ENCODE data around the gene CATSPERD. TPM values are rescaled to one million over a fixed set of nuclear protein-coding genes. Genes with fewer than 3 reads are reported as not detected.
"Not testable (repeated sequence)": the region's sequence is repeated elsewhere in the genome, so short reads cannot be mapped to it uniquely, and the experiment has no call there.

The CATSPERD gene
- total RNA-seq, 1 experiment from 2014 or later = not detected

DNA sequence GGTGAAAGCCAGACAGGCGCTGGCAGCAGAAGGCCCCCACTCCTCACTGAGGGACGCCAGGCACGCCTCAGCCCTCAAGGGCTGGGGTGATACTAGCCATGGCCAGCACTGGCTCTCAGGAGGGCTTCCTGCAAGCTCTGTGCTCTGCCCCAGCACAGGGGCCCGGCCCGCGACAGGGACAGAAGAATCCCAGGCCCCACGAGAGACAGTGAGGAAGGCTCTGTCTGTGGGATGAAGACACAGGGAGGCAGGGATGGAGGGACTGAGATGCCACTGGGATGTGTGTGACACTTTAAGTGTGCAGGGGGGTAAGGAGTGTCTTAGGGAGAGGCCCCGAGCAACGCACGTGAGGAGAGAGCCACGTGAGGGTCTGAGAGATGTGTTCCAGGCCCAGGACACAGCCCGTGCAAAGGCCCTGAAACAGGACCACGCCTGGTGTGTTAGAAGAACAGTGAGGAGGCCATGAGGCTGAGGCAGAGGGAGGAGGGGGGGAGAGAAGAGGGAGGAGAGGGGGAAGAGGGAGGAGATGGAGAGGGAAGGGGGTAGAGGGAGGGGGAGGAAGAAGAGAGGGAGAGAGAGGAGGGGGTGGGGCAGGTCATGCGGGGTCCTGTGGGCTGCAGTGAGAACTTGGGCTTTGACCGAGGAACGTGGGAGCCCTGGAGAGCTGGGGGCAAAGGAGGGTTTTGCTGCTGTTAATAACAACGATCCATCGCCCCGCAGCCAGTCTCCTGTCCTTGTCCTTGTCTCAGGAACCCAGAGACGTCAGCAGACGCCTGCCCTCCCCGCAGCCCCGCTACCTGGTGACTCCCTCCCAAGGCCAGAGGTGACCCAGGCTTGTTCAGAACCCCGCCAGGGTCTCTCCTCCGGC, 23.2 kb upstream of the CATSPERD start:
- Mint-ChIP-seq H3K4me3 (ENCODE audit: low read depth, unreplicated experiment) (no peak overlapping the region), H3K36me3 (ENCODE audit: insufficient read depth, unreplicated experiment) (peaks cover 86% of the 10 kb centered on the region), H3K9me3 (ENCODE audit: low read depth, unreplicated experiment) (no peaks in the 10 kb centered on the region), H3K27ac (ENCODE audit: unreplicated experiment) (peak overlapping the region; percentile 36), H3K27me3 (ENCODE audit: unreplicated experiment) (no peaks in the 10 kb centered on the region), H3K4me1 (ENCODE audit: low read depth, unreplicated experiment) (no peaks in the 10 kb centered on the region)
- TF ChIP-seq, protein P1, sequence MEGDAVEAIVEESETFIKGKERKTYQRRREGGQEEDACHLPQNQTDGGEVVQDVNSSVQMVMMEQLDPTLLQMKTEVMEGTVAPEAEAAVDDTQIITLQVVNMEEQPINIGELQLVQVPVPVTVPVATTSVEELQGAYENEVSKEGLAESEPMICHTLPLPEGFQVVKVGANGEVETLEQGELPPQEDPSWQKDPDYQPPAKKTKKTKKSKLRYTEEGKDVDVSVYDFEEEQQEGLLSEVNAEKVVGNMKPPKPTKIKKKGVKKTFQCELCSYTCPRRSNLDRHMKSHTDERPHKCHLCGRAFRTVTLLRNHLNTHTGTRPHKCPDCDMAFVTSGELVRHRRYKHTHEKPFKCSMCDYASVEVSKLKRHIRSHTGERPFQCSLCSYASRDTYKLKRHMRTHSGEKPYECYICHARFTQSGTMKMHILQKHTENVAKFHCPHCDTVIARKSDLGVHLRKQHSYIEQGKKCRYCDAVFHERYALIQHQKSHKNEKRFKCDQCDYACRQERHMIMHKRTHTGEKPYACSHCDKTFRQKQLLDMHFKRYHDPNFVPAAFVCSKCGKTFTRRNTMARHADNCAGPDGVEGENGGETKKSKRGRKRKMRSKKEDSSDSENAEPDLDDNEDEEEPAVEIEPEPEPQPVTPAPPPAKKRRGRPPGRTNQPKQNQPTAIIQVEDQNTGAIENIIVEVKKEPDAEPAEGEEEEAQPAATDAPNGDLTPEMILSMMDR (IDR thresholded peaks at IDR 0.05; ENCODE audit: unreplicated experiment) = no peak
- no peak for DNase-seq
- intact Hi-C loops (cut with micrococcal nuclease; ENCODE audit: unreplicated experiment) = no loop called here
- CTCF ChIA-PET = no interaction called here
- no TSS peak for BruUV-seq (replicated peaks)

DNA sequence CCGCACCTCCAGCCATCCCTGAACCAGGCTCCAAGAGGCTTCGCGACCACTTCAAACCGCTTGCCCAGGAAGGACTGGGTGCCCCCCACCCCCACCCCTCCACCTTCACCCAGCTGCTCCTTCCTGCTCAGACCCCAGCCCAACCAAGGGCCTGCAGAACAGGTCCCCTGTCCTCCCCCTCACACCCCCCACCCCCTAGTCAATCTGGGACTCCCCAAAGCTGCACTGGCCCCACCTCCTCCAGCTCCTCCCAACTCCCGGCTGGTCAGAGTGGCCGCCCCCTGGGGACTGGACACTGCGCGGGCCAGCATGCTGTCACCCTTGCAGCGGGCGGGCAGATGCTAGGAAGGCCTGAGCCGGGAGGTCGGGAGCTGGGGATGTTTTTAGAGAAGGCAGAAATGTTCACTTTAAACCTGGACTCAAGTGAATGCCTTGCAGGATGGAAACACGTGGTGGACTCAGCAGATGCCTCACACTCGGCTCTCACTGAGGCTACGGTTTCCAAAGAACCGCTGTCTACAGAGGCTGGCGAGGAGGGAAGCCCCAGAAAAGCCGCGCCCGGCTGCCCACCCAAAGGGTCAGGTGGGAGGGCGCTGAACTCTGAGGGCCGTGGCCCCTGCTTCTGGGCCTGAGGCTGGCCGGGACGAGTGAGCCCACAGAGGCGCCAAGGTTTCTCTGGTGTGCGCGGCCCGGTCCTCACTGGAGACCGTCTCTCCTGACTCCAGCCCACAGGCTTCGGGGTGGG, 22.4 kb upstream of the CATSPERD start:
- Mint-ChIP-seq H3K4me3 (ENCODE audit: low read depth, unreplicated experiment) (no peak overlapping the region), H3K9me3 (ENCODE audit: low read depth, unreplicated experiment) (no peaks in the 10 kb centered on the region), H3K27me3 (ENCODE audit: unreplicated experiment) (no peaks in the 10 kb centered on the region), H3K36me3 (ENCODE audit: insufficient read depth, unreplicated experiment) (peaks cover 82% of the 10 kb centered on the region), H3K27ac (ENCODE audit: unreplicated experiment) (no peak overlapping the region), H3K4me1 (ENCODE audit: low read depth, unreplicated experiment) (peaks cover 2% of the 10 kb centered on the region)
- CTCF ChIA-PET = no interaction called here
- no peak for DNase-seq
- TF ChIP-seq, protein P1 (IDR thresholded peaks at IDR 0.05; ENCODE audit: unreplicated experiment) = no peak
- intact Hi-C loops (cut with micrococcal nuclease; ENCODE audit: unreplicated experiment) = no loop called here
- no TSS peak for BruUV-seq (replicated peaks)

DNA sequence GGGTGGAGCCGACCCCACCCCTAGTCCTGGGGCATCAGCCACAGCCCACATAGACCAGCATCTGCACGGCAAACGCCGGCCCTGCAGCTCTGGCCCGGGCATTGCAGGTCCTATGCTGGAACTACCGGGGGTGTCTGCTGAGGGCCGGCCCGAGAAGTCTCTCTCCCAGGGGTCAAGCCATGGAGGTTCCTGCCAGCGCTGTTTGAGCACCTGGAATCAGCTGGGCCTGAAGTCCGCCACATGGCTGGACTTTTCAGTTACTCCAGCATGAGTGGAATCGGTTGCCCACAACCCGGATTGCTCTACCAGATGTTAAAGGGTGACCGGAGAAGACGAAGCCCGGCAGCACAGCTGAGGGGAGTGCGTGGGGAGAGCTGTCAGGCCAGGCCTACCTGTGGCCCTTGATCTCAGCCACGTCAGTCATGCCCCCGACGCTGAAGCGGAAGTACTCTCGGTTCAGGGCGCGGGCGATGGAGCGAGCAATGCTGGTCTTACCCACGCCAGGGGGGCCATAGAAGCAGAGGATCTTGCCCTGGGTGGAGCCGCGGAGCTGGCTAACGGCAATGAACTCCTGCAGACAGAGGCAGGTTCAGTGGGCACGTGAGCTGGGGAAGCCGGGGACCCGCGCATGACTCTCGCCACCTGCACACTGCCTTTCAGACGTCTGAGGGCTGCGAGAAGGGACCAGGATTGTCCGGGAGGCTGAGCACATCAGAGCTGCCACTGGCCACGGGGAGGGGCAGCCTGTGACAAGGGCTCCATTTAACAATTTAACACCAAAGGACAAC, 21.6 kb upstream of the CATSPERD start:
- DNase-seq = no peak
- no peaks in the 10 kb centered on the region for H3K9me3 Mint-ChIP-seq (ENCODE audit: low read depth, unreplicated experiment)
- intact Hi-C loops (cut with micrococcal nuclease; ENCODE audit: unreplicated experiment) = no loop called here
- no peaks in the 10 kb centered on the region for H3K27me3 Mint-ChIP-seq (ENCODE audit: unreplicated experiment)
- H3K27ac Mint-ChIP-seq (ENCODE audit: unreplicated experiment) = no peak overlapping the region
- no TSS peak for BruUV-seq (replicated peaks)
- peaks cover 8% of the 10 kb centered on the region for H3K4me1 Mint-ChIP-seq (ENCODE audit: low read depth, unreplicated experiment)
- TF ChIP-seq, protein P1 (IDR thresholded peaks at IDR 0.05; ENCODE audit: unreplicated experiment) = no peak
- CTCF ChIA-PET = no interaction called here
- H3K36me3 Mint-ChIP-seq (ENCODE audit: insufficient read depth, unreplicated experiment) = peaks cover 82% of the 10 kb centered on the region
- H3K4me3 Mint-ChIP-seq (ENCODE audit: low read depth, unreplicated experiment) = no peak overlapping the region

DNA sequence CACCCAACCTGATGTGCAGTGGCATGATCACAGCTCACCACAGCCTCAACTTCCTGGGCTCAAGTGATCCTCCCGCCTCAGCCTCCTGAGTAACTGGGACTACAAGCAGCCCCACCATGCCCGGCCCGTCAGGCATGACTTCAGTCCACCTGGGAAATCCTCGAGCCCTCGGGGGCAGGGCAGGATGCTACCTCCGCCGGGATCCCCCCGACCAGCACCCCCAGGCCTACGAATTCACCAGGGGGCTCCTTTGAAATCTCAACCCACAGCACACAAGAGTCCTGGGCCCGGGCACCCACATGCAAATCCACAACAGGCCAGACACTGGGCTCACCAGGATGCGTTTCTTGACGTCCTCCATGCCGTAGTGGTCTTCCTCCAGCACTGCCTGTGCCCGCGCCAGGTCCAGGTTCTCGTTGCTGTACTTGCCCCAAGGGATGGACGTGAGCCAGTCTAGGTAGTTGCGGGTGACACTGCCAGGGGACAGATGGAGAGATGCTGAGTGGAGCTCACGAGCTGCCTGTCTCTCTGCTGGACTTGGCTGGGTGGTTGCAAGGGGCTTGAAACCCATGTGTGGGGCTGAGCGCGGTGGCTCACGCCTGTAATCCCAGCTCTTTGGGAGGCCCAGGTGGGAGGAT, 19.9 kb upstream of the CATSPERD start:
- DNase-seq = no peak
- TF ChIP-seq, protein P1 (IDR thresholded peaks at IDR 0.05; ENCODE audit: unreplicated experiment) = no peak
- no peak overlapping the region for H3K27ac Mint-ChIP-seq (ENCODE audit: unreplicated experiment)
- BruUV-seq (replicated peaks) = no TSS peak
- no peak overlapping the region for H3K4me3 Mint-ChIP-seq (ENCODE audit: low read depth, unreplicated experiment)
- CTCF ChIA-PET = no interaction called here
- H3K36me3 Mint-ChIP-seq (ENCODE audit: insufficient read depth, unreplicated experiment) = peaks cover 78% of the 10 kb centered on the region
- H3K4me1 Mint-ChIP-seq (ENCODE audit: low read depth, unreplicated experiment) = peaks cover 8% of the 10 kb centered on the region
- intact Hi-C loops (cut with micrococcal nuclease; ENCODE audit: unreplicated experiment) = no loop called here
- no peaks in the 10 kb centered on the region for H3K27me3 Mint-ChIP-seq (ENCODE audit: unreplicated experiment)
- no peaks in the 10 kb centered on the region for H3K9me3 Mint-ChIP-seq (ENCODE audit: low read depth, unreplicated experiment)

DNA sequence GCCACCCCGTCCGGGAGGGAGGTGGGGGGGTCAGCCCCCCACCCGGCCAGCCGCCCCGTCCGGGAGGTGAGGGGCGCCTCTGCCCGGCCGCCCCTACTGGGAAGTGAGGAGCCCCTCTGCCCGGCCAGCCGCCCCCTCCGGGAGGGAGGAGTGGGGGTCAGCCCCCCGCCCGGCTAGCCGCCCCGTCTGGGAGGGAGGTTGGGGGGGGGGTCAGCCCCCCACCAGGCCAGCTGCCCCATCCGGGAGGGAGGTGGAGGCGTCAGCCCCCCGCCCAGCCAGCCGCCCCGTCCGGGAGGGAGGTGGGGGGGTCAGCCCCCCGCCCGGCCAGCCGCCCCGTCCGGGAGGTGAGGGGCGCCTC, 18.4 kb upstream of the CATSPERD start:
- H3K4me1 Mint-ChIP-seq (ENCODE audit: low read depth, unreplicated experiment); CTCF ChIA-PET; H3K4me3 Mint-ChIP-seq (ENCODE audit: low read depth, unreplicated experiment); H3K27ac Mint-ChIP-seq (ENCODE audit: unreplicated experiment); H3K9me3 Mint-ChIP-seq (ENCODE audit: low read depth, unreplicated experiment); intact Hi-C loops (cut with micrococcal nuclease; ENCODE audit: unreplicated experiment); DNase-seq; H3K27me3 Mint-ChIP-seq (ENCODE audit: unreplicated experiment); BruUV-seq (replicated peaks): not testable (repeated sequence)
- peaks cover 78% of the 10 kb centered on the region for H3K36me3 Mint-ChIP-seq (ENCODE audit: insufficient read depth, unreplicated experiment)

All from Calu3 (cell line).